Neural crest cell (in vitro differentiated cells): Measurements from ENCODE around the gene MLLT11. TPM values are rescaled to one million over a fixed set of nuclear protein-coding genes. Genes with fewer than 3 reads are reported as not detected.

Experiments used
- DNase-seq: peaks from one replicate; pipeline ENCODE4 v3.0.0; 2021; ENCODE audit warnings: low read depth, mixed read lengths, low spot score
- H3K27ac Mint-ChIP-seq: one replicate; pipeline ENCODE4 v1.8.0; 2021; ENCODE audit warnings: mild to moderate bottlenecking, mixed read lengths; ENCODE audit not compliant: unreplicated experiment
- H3K27me3 Mint-ChIP-seq: 2 replicates; pipeline ENCODE4 v1.8.0; 2021; ENCODE audit warnings: low read depth, mild to moderate bottlenecking, mixed read lengths
- H3K36me3 Mint-ChIP-seq: 2 replicates; pipeline ENCODE4 v1.8.0; 2021; ENCODE audit warnings: low read depth, mild to moderate bottlenecking, mixed read lengths
- H3K4me1 Mint-ChIP-seq: 2 replicates; pipeline ENCODE4 v1.8.0; 2021; ENCODE audit warnings: mixed read lengths
- H3K4me3 Mint-ChIP-seq: one replicate; pipeline ENCODE4 v1.8.0; 2021; ENCODE audit warnings: mild to moderate bottlenecking, mixed read lengths
- H3K9me3 Mint-ChIP-seq: 2 replicates; pipeline ENCODE4 v1.8.0; 2021; ENCODE audit warnings: mixed read lengths
- total RNA-seq: library from RNA; stranded (reverse); gene quantifications from 2 replicates; pipeline ENCODE4 v1.2.1, GENCODE V29; 2021
- TF ChIP-seq, protein P1 (sequence below): fragments of 200-600 bp; sonication (generic); conservative IDR thresholded peaks from 2 replicates; pipeline ENCODE4 v1.5.0; 2021; ENCODE audit warnings: antibody characterized with exemption, mild to moderate bottlenecking

MLLT11 gene
- total RNA-seq, 1 donor from 2014 or later, result 63.9 TPM

DNA sequence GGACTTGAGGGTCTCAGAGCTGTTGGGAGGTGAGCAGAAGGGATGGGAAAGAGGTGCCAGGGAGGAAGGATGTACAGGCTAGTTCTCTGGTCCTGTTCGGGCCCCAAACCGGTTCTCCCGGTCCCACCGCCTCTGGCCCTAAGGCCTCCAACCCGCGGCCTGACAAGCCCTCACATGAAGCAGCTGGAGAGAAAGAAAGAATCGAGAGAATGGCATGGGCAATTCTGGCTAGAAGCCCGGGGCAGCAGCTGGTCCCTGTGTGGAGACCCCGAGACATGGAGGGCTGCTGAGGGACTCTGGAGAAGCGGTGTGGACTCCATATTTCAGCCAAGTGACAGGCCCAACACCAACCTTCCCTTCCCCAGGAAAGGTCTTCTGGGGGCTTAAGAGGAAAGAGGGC is 1.5 kb upstream of the MLLT11 start:
- peaks cover 20% of the 10 kb centered on the region for H3K36me3 Mint-ChIP-seq
- no peaks in the 10 kb centered on the region for H3K27me3 Mint-ChIP-seq
- H3K4me1 Mint-ChIP-seq, result peaks cover 57% of the 10 kb centered on the region
- no peaks in the 10 kb centered on the region for H3K9me3 Mint-ChIP-seq
- TF ChIP-seq, protein P1, sequence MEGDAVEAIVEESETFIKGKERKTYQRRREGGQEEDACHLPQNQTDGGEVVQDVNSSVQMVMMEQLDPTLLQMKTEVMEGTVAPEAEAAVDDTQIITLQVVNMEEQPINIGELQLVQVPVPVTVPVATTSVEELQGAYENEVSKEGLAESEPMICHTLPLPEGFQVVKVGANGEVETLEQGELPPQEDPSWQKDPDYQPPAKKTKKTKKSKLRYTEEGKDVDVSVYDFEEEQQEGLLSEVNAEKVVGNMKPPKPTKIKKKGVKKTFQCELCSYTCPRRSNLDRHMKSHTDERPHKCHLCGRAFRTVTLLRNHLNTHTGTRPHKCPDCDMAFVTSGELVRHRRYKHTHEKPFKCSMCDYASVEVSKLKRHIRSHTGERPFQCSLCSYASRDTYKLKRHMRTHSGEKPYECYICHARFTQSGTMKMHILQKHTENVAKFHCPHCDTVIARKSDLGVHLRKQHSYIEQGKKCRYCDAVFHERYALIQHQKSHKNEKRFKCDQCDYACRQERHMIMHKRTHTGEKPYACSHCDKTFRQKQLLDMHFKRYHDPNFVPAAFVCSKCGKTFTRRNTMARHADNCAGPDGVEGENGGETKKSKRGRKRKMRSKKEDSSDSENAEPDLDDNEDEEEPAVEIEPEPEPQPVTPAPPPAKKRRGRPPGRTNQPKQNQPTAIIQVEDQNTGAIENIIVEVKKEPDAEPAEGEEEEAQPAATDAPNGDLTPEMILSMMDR, result no peak
- peak overlapping the region; percentile 95 for H3K27ac Mint-ChIP-seq
- peak overlapping the region; percentile 98 for H3K4me3 Mint-ChIP-seq
- no peak for DNase-seq

DNA sequence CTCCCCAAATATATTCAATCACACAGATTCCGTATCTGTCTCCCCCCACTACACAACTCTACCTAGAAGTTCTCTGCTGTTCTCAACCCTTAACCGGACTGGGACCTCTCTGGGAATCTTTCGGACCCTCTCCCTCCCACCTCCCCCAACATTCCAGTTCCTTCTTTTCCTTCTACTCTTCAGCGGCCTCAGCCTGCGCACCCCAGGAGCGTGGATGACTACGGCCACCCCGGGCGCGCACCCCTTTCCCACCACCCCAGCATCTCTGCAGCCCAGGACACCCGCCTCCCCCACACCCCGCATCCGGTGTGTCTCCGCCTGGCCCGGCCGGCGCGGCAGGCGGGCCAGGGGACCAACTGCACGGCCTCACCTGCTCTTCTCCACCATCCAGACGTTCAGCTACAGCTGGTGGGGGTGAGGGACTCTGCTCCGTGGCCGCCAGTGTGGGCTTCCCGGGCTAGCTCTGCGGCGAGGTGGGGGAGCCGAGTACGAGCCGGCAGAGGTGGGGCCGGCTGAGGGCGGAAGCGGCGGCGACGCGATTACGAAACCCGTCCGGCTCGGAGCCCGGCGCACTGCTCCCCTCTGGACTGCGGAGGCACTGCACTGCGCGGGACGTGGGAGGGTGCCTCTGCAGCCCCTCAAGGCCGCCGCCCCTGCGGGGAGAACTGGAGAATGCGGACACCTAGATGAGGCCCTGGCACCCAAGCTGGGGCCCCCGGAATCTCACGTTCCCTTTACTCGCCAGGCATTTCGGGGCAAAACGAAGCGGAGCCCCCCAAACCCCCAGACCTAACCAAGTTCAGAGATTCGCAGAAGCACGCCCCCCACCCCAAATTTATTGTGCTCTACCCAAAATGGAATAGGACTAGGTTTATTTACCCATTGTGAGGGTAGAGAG is 839 bp upstream of the MLLT11 start, which contains the start of gene CDC42SE1:
Gene CDC42SE1, minus strand, starts transcription at position 514 of the 898 bp plus-strand sequence. CDS start 3,892 bp downstream, outside the sequence.
- Mint-ChIP-seq H3K9me3 (no peaks in the 10 kb centered on the region), H3K4me1 (peaks cover 60% of the 10 kb centered on the region), H3K36me3 (peaks cover 20% of the 10 kb centered on the region), H3K27ac (peak within 1 kb of the TSS; percentile 98), H3K4me3 (peak within 1 kb of the TSS; percentile 98), H3K27me3 (no peaks in the 10 kb centered on the region)
- TF ChIP-seq, protein P1, result peak; percentile 76
- DNase-seq, result peak; percentile 80

DNA sequence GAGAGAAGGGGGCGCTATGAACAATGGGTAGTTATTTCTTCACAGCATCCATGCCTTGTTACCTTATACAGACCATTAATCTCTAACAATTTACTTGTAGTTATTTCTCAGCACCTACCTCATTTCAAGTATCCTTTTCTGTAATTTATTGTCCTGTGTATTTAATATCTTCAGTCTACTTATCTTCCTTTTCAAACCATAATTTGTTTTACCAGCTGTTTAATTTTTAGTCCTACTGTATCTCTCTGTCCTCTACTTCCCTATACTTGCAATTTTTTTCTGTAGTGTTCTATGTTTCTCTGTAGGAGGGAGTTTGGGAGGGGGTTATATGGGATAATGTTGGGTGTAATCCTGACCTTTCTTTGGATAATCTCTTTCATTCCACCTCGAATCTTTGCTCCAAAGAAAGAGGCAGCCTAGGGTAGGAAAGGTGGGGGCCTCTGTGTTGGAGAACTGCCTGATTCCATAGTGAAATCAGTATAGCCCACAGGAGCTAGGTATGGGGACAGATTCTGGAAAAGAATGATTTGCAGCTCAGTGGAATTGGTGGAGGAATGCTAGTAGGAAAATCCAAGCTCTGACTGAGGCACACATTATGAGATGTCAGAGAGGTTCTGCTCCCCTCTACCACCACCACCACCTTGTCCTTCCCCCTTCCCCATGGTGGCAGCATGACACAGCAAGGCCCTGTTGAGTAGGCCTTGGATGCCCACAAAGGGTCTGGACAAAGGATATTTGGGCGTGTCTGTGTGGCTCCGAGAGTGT is 642 bp downstream of the MLLT11 start:
- no peak for DNase-seq
- peak overlapping the region; percentile 98 for H3K4me3 Mint-ChIP-seq
- no peaks in the 10 kb centered on the region for H3K9me3 Mint-ChIP-seq
- H3K36me3 Mint-ChIP-seq, result peaks cover 20% of the 10 kb centered on the region
- TF ChIP-seq, protein P1, result no peak
- peaks cover 71% of the 10 kb centered on the region for H3K4me1 Mint-ChIP-seq
- H3K27me3 Mint-ChIP-seq, result no peaks in the 10 kb centered on the region
- peak overlapping the region; percentile 98 for H3K27ac Mint-ChIP-seq

DNA sequence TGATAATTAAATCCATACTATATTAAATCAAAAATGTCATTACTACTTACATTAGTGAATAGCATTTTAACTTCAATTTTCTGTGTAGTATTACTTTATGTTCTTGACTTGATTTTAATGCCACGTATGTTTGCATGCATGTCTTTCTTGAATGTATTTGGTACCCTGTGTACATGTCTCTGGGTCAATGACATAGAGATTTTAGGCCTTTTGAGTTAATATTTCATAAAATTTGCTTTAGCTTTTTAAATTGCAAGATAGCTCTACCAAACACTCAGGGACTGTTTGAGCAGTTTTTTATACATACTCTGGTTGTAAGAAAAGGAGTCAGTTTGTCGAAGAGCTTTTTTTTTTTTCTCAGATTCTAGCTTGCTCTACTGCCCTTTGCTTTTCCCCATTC is 1.5 kb downstream of the MLLT11 start:
- Mint-ChIP-seq H3K36me3 (peaks cover 20% of the 10 kb centered on the region), H3K9me3 (no peaks in the 10 kb centered on the region), H3K27me3 (no peaks in the 10 kb centered on the region), H3K27ac (peak overlapping the region; percentile 98), H3K4me3 (peak overlapping the region; percentile 98), H3K4me1 (peaks cover 67% of the 10 kb centered on the region)
- TF ChIP-seq, protein P1, result no peak
- DNase-seq, result no peak

DNA sequence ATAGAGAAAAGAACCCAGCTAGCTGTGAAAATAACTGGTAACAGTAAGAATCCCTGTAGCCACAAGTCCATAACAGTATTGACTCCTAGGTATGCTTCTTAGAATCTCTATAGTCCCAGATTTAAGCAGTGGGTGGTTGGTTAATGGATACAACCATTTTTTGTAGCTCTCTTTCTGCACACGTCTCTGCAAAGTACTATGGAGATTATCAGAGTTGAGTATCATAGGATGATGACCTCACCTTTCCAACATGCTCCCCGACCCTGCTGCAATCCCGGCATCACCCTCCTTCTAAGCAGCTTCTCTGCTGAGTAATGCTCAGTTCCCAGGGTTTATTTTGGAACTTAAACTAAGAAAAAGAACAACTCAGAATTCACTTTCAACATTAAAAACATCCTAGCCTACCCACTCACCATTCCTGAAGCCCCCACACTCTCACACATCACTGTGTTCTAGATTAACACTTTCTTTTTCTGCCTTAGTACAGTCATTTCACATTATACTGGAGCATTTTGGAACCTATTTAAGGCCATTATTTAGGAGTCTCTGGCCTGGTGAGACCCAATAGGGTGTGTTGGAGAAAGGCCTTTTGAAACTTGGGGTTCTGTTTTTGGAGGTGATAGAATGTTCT is 2.7 kb downstream of the MLLT11 start:
- TF ChIP-seq, protein P1, result no peak
- H3K4me1 Mint-ChIP-seq, result peaks cover 63% of the 10 kb centered on the region
- H3K27ac Mint-ChIP-seq, result no peak overlapping the region
- no peak for DNase-seq
- no peaks in the 10 kb centered on the region for H3K9me3 Mint-ChIP-seq
- H3K27me3 Mint-ChIP-seq, result no peaks in the 10 kb centered on the region
- H3K36me3 Mint-ChIP-seq, result peaks cover 21% of the 10 kb centered on the region
- peak overlapping the region; percentile 98 for H3K4me3 Mint-ChIP-seq
